Calu3 (cell line): ENCODE data around the gene C7orf25. TPM values are rescaled to one million over a fixed set of nuclear protein-coding genes. Genes with fewer than 3 reads are reported as not detected.

Experiments used
- Bru-seq: library from RNA; stranded (reverse); fragments of 400-500 nt; gene quantifications from one replicate; lab custom pipeline; 2021; lab: Mats Ljungman, UMichigan
- BruChase-seq, 2 experiments: library from RNA; stranded (reverse); fragments of 400-500 nt; gene quantifications; one replicate each; lab custom pipeline; 2021; lab: Mats Ljungman, UMichigan
- BruUV-seq: library from RNA; stranded (reverse); fragments of 400-500 nt; replicated peaks from 2 replicates; lab custom pipeline; 2021; lab: Mats Ljungman, UMichigan
- CTCF ChIA-PET: fragments of 300-600 bp; sonication (Branson Sonifier 250); formaldehyde crosslinking; loops from one replicate; lab custom pipeline; 2022; ENCODE audit warnings: antibody characterized with exemption; lab: Charles Lee
- DNase-seq: peaks from one replicate; pipeline ENCODE4 v3.0.0; 2022
- H3K27ac Mint-ChIP-seq: one replicate; pipeline ENCODE4 v1.8.0; 2022; ENCODE audit warnings: mixed read lengths; ENCODE audit not compliant: unreplicated experiment
- H3K27me3 Mint-ChIP-seq: one replicate; pipeline ENCODE4 v1.8.0; 2022; ENCODE audit warnings: mixed read lengths; ENCODE audit not compliant: unreplicated experiment
- H3K36me3 Mint-ChIP-seq: one replicate; pipeline ENCODE4 v1.8.0; 2022; ENCODE audit warnings: mild to moderate bottlenecking, moderate library complexity, mixed read lengths; ENCODE audit not compliant: insufficient read depth, unreplicated experiment
- H3K4me1 Mint-ChIP-seq: one replicate; pipeline ENCODE4 v1.8.0; 2022; ENCODE audit warnings: mild to moderate bottlenecking, low read depth, mixed read lengths; ENCODE audit not compliant: unreplicated experiment
- H3K4me3 Mint-ChIP-seq: one replicate; pipeline ENCODE4 v1.8.0; 2022; ENCODE audit warnings: mild to moderate bottlenecking, low read depth, moderate library complexity, mixed read lengths; ENCODE audit not compliant: unreplicated experiment
- H3K9me3 Mint-ChIP-seq: one replicate; pipeline ENCODE4 v1.8.0; 2022; ENCODE audit warnings: low read depth, mixed read lengths; ENCODE audit not compliant: unreplicated experiment
- CTCF ChIP-seq: fragments of 200-600 bp; IDR thresholded peaks from one replicate; pipeline ENCODE4 v1.8.0; 2022; ENCODE audit warnings: antibody characterized with exemption; ENCODE audit not compliant: unreplicated experiment
- intact Hi-C: fragments of 100-400 bp; cut with micrococcal nuclease; formaldehyde crosslinking; loops from one replicate; pipeline ENCODE4 v1.10.0; 2022; ENCODE audit not compliant: unreplicated experiment
- long read RNA-seq: library from polyadenylated mRNA; stranded (forward); transcript quantifications from one replicate; pipeline ENCODE4 v2.0.0, GENCODE V29; 2022
- total RNA-seq: library from RNA; stranded (reverse); gene quantifications from 2 replicates; pipeline ENCODE4 v1.2.3, GENCODE V29; 2022

The C7orf25 gene
- 10.1 and 10.4 TPM in 2 replicates for total RNA-seq
- Bru-seq, nascent RNA: percentile 67 among the genes with signal in this experiment
- BruChase-seq, experiment 1, labeled RNA remaining after a 6-hour chase: percentile 86 among the genes with signal in this experiment
- BruChase-seq, experiment 2, labeled RNA remaining after a 2-hour chase: percentile 85 among the genes with signal in this experiment
- long read RNA-seq, transcript C7orf25-201 (2 exons, 2,451 nt): major isoform, 39 of 46 reads
- long read RNA-seq, transcript C7orf25-205 (2 exons, 1,743 nt): minor isoform, 5 of 46 reads
- long read RNA-seq, partial matches to known transcripts: 0 of 46 reads
- long read RNA-seq, other reads (novel, unspliced or antisense): 0 of 46 reads

- H3K4me3 Mint-ChIP-seq: peak within 1 kb of the TSS; percentile 85
- peak within 1 kb of the TSS; percentile 68 for H3K27ac Mint-ChIP-seq
- intact Hi-C loops: no loop called here
- BruUV-seq: no TSS peak
- CTCF ChIA-PET: interaction anchor here (0.5 to 1.4 kb wide), 6 partner anchors 21 to 1719 kb away, joined by 3 to 8 read pairs (median 4); partner anchors contain the start of genes MRPL32 and PSMA2
- H3K9me3 Mint-ChIP-seq: no peaks in the 10 kb centered on the region
- peak; percentile 99 for DNase-seq
- no peaks in the 10 kb centered on the region for H3K27me3 Mint-ChIP-seq
- H3K36me3 Mint-ChIP-seq: peaks cover 61% of the 10 kb centered on the region
- TF ChIP-seq CTCF: no peak
- H3K4me1 Mint-ChIP-seq: peaks cover 55% of the 10 kb centered on the region
Observed at GRCh38 chr7:42911454-42912447, at the start of gene C7orf25. C7orf25 (minus strand) TSS chr7:42912070; CDS start chr7:42910900, 1,170 bp downstream.

GRCh38 chr7:42961170-42961569 is 49.3 kb upstream of the C7orf25 start:
- intact Hi-C loops: no loop called here
- no peaks in the 10 kb centered on the region for H3K36me3 Mint-ChIP-seq
- no peaks in the 10 kb centered on the region for H3K4me1 Mint-ChIP-seq
- no peak for DNase-seq
- CTCF ChIA-PET: interaction anchor here (0.6 kb wide), 1 partner anchor 1245 kb away, joined by 3 read pairs; no protein-coding TSS in a partner anchor
- no peak for TF ChIP-seq CTCF
- peaks cover 45% of the 10 kb centered on the region for H3K27me3 Mint-ChIP-seq
- H3K9me3 Mint-ChIP-seq: peaks cover 3% of the 10 kb centered on the region
- no peak overlapping the region for H3K27ac Mint-ChIP-seq
- BruUV-seq: no TSS peak
- H3K4me3 Mint-ChIP-seq: no peak overlapping the region

- no peak for TF ChIP-seq CTCF
- DNase-seq: no peak
- H3K27me3 Mint-ChIP-seq: peaks cover 45% of the 10 kb centered on the region
- no peak overlapping the region for H3K27ac Mint-ChIP-seq
- CTCF ChIA-PET: no interaction called here
- no peaks in the 10 kb centered on the region for H3K4me1 Mint-ChIP-seq
- H3K9me3 Mint-ChIP-seq: peaks cover 3% of the 10 kb centered on the region
- H3K36me3 Mint-ChIP-seq: no peaks in the 10 kb centered on the region
- no peak overlapping the region for H3K4me3 Mint-ChIP-seq
- no TSS peak for BruUV-seq
- intact Hi-C loops: no loop called here
Observed at GRCh38 chr7:42960762-42961161, 48.9 kb upstream of the C7orf25 start.

GRCh38 chr7:42959549-42959948 is 47.7 kb upstream of the C7orf25 start:
- H3K4me1 Mint-ChIP-seq: no peaks in the 10 kb centered on the region
- H3K4me3 Mint-ChIP-seq: no peak overlapping the region
- TF ChIP-seq CTCF: no peak
- H3K36me3 Mint-ChIP-seq: no peaks in the 10 kb centered on the region
- BruUV-seq: no TSS peak
- H3K27ac Mint-ChIP-seq: no peak overlapping the region
- CTCF ChIA-PET: no interaction called here
- peaks cover 32% of the 10 kb centered on the region for H3K27me3 Mint-ChIP-seq
- peaks cover 3% of the 10 kb centered on the region for H3K9me3 Mint-ChIP-seq
- intact Hi-C loops: no loop called here
- no peak for DNase-seq
